Liver (tissue), 9 donors: ENCODE data around the gene ADTRP. TPM values are rescaled to one million over a fixed set of nuclear protein-coding genes. Genes with fewer than 3 reads are reported as not detected.
A peak's percentile ranks its signal among the peaks of the same experiment; 100 is the strongest.

ENCODE experiments used
- DNase-seq: peaks from one replicate; pipeline ENCODE4 v3.0.0-alpha.2; 2017; ENCODE audit warnings: low spot score
- H3K27ac ChIP-seq, 2 donors: one replicate each; pipeline ENCODE4 v1.7.0; 2013; ENCODE audit warnings: inconsistent platforms in 2 of 2, low read length in 2 of 2, control low read depth in 1 of 2, low read depth in 1 of 2, mild to moderate bottlenecking in 1 of 2
- H3K27me3 ChIP-seq, 4 donors: one replicate each; pipeline versions ENCODE4 v1.6.1 to v1.7.0; 2013; ENCODE audit warnings: low read length in 3 of 4, inconsistent platforms in 1 of 4, mild to moderate bottlenecking in 1 of 4, moderate library complexity in 1 of 4; ENCODE audit not compliant: control insufficient read depth in 4 of 4, insufficient read depth in 4 of 4
- H3K36me3 ChIP-seq, 4 donors: one replicate each; pipeline versions ENCODE4 v1.6.1 to v1.7.0; 2013; ENCODE audit warnings: low read length in 3 of 4, mild to moderate bottlenecking in 3 of 4, low read depth in 1 of 4, moderate library complexity in 1 of 4; ENCODE audit not compliant: control insufficient read depth in 4 of 4, insufficient read depth in 3 of 4
- H3K4me1 ChIP-seq, 4 donors: one replicate each; pipeline versions ENCODE4 v1.6.1 to v1.7.0; 2013; ENCODE audit warnings: low read length in 3 of 4, mild to moderate bottlenecking in 3 of 4, moderate library complexity in 1 of 4; ENCODE audit not compliant: control insufficient read depth in 4 of 4, insufficient read depth in 4 of 4
- H3K4me3 ChIP-seq, 3 donors: one replicate each; pipeline versions ENCODE4 v1.6.1 to v1.7.0; 2013; ENCODE audit warnings: low read length in 3 of 3, control low read depth in 1 of 3, low read depth in 1 of 3, mild to moderate bottlenecking in 1 of 3
- H3K9ac ChIP-seq, 2 donors: one replicate each; pipeline ENCODE4 v1.7.0; 2013; ENCODE audit warnings: low read length in 2 of 2, mild to moderate bottlenecking in 2 of 2, moderate library complexity in 2 of 2, control low read depth in 1 of 2, low read depth in 1 of 2
- H3K9me3 ChIP-seq, 4 donors: one replicate each; pipeline versions ENCODE4 v1.6.1 to v1.7.0; 2013; ENCODE audit warnings: low read length in 3 of 4; ENCODE audit not compliant: control insufficient read depth in 4 of 4
- EGR1 ChIP-seq, 2 donors: IDR thresholded peaks; 2 replicates each; pipeline ENCODE4 v1.6.1; 2016 to 2018; ENCODE audit warnings: antibody characterized with exemption in 2 of 2, low read depth in 2 of 2
- FOXA1 ChIP-seq: IDR thresholded peaks from 2 replicates; pipeline ENCODE4 v1.6.1; 2016; ENCODE audit warnings: antibody characterized with exemption
- FOXA2 ChIP-seq: IDR thresholded peaks from 2 replicates; pipeline ENCODE4 v1.6.1; 2016; ENCODE audit warnings: antibody characterized with exemption
- GABPA ChIP-seq, 2 donors: IDR thresholded peaks in 1 of 2; conservative IDR thresholded peaks in 1 of 2; 2 replicates each; pipeline ENCODE4 v1.6.1; 2016; ENCODE audit warnings: antibody characterized with exemption in 2 of 2, mild to moderate bottlenecking in 1 of 2, moderate library complexity in 1 of 2
- HNF4G ChIP-seq: IDR thresholded peaks from 2 replicates; pipeline ENCODE4 v1.6.1; 2016; ENCODE audit warnings: antibody characterized with exemption
- JUND ChIP-seq, 2 donors: IDR thresholded peaks; 2 replicates each; pipeline ENCODE4 v1.6.1; 2016; ENCODE audit warnings: antibody characterized with exemption in 2 of 2
- NR2F2 ChIP-seq: IDR thresholded peaks from 2 replicates; pipeline ENCODE4 v1.6.1; 2016; ENCODE audit warnings: antibody characterized with exemption
- RAD21 ChIP-seq, 2 donors: IDR thresholded peaks; 2 replicates each; pipeline ENCODE4 v1.6.1; 2016; ENCODE audit warnings: antibody characterized with exemption in 2 of 2, mild to moderate bottlenecking in 2 of 2
- RXRA ChIP-seq, 2 donors: IDR thresholded peaks; 2 replicates each; pipeline ENCODE4 v1.6.1; 2017 to 2018; ENCODE audit warnings: antibody characterized with exemption in 2 of 2, mild to moderate bottlenecking in 1 of 2
- SP1 ChIP-seq: IDR thresholded peaks from 2 replicates; pipeline ENCODE4 v1.6.1; 2018; ENCODE audit warnings: antibody characterized with exemption, mild to moderate bottlenecking
- TAF1 ChIP-seq: conservative IDR thresholded peaks from 2 replicates; pipeline ENCODE4 v1.6.1; 2016; ENCODE audit warnings: antibody characterized with exemption, mild to moderate bottlenecking
- YY1 ChIP-seq: IDR thresholded peaks from 2 replicates; pipeline ENCODE4 v1.6.1; 2016; ENCODE audit warnings: antibody characterized with exemption, mild to moderate bottlenecking
- WGBS: extraction: QIAGEN DNeasy Blood & Tissue Kit; methylation state at CpG from one replicate; pipeline ENCODE4 v1.1.7; 2013; 5-methylcytosine and 5-hydroxymethylcytosine counted together
- polyA plus RNA-seq, 2 donors: library from polyadenylated mRNA; stranded (reverse) in 1 of 2; unstranded in 1 of 2; fragments of 200-250 nt in 1 of 2; fragments of >200 nt in 1 of 2; fragmentation: Nextera tagmentation in 1 of 2; extraction: Ambion mirVana in 1 of 2; gene quantifications; one replicate each; pipeline versions ENCODE4 v1.2.1 to v1.2.3, GENCODE V29; 2013 to 2015
- total RNA-seq, 2 donors: library from RNA; depleted of rRNA; stranded (reverse); fragments of >200 nt; gene quantifications; one replicate each; pipeline ENCODE4 v1.2.3, GENCODE V29; 2014
- TF ChIP-seq, protein P1 (sequence below): IDR thresholded peaks from 2 replicates; pipeline ENCODE4 v1.6.1; 2016; ENCODE audit warnings: antibody characterized with exemption, mild to moderate bottlenecking
- TF ChIP-seq, protein P2 (sequence below): IDR thresholded peaks from 2 replicates; pipeline ENCODE4 v1.6.1; 2016; ENCODE audit warnings: antibody characterized with exemption
- TF ChIP-seq, protein P3 (sequence below): IDR thresholded peaks from 2 replicates; pipeline ENCODE4 v1.6.1; 2016; ENCODE audit warnings: antibody characterized with exemption
- TF ChIP-seq, protein P4 (sequence below): IDR thresholded peaks from 2 replicates; pipeline ENCODE4 v1.6.1; 2016; ENCODE audit warnings: antibody characterized with exemption
- TF ChIP-seq, protein P5 (sequence below): fragments of 150-350 bp; IDR thresholded peaks from 2 replicates; pipeline ENCODE4 v1.5.1; 2017; ENCODE audit warnings: improper control_type of control experiment, low read depth, low read length; ENCODE audit not compliant: missing input control
- donor health status: healthy.
- donor health status: healthy.
- donor health status: healthy.
- donor health status: healthy.
- donor health status: healthy.

ADTRP gene
- total and polyA plus RNA-seq, 4 donors, result 0.21 to 2.0 (median 0.50) TPM; not detected in 1

DNA sequence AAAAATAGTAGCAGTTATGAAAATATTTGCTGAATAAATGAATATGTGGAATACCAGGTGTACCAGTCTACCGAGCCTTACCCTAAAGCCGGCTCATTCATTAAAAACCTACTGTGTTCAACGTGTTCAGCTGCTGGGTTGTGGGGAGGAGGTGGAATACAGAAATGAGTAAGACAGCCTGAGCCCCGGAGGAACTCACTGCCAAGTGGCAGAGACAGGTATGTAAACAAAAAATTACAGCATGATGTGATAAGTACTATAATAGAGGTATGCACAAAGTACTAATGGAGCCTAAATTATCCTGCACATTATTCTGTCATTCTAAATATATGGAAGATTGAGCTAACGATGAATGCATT is 6.8 kb upstream of the ADTRP start:
- no peaks in the 10 kb centered on the region for H3K9me3 ChIP-seq
- H3K27ac ChIP-seq, result no peak overlapping the region
- WGBS, result 53% methylated on average over 5 of the region's 5 CpGs
- H3K9ac ChIP-seq, result no peak overlapping the region
- H3K27me3 ChIP-seq, result no peaks in the 10 kb centered on the region
- DNase-seq, result no peak
- H3K4me1 ChIP-seq, result no peaks in the 10 kb centered on the region
- H3K4me3 ChIP-seq, result no peak overlapping the region
- H3K36me3 ChIP-seq, result no peaks in the 10 kb centered on the region
- TF ChIP-seq HNF4G (no peak), RAD21 (IDR thresholded peaks at IDR 0.05) (no peak), YY1 (no peak), TAF1 (no peak), RXRA (IDR thresholded peaks at IDR 0.05) (no peak), NR2F2 (no peak), FOXA2 (no peak), JUND (IDR thresholded peaks at IDR 0.05) (no peak), SP1 (no peak), EGR1 (IDR thresholded peaks at IDR 0.05; ENCODE audit: low read depth in 2 of 2) (no peak), GABPA (IDR thresholded peaks at IDR 0.05 in 1 of 2, conservative IDR thresholded peaks at IDR 0.05 in 1 of 2) (no peak)
- TF ChIP-seq, protein P1, sequence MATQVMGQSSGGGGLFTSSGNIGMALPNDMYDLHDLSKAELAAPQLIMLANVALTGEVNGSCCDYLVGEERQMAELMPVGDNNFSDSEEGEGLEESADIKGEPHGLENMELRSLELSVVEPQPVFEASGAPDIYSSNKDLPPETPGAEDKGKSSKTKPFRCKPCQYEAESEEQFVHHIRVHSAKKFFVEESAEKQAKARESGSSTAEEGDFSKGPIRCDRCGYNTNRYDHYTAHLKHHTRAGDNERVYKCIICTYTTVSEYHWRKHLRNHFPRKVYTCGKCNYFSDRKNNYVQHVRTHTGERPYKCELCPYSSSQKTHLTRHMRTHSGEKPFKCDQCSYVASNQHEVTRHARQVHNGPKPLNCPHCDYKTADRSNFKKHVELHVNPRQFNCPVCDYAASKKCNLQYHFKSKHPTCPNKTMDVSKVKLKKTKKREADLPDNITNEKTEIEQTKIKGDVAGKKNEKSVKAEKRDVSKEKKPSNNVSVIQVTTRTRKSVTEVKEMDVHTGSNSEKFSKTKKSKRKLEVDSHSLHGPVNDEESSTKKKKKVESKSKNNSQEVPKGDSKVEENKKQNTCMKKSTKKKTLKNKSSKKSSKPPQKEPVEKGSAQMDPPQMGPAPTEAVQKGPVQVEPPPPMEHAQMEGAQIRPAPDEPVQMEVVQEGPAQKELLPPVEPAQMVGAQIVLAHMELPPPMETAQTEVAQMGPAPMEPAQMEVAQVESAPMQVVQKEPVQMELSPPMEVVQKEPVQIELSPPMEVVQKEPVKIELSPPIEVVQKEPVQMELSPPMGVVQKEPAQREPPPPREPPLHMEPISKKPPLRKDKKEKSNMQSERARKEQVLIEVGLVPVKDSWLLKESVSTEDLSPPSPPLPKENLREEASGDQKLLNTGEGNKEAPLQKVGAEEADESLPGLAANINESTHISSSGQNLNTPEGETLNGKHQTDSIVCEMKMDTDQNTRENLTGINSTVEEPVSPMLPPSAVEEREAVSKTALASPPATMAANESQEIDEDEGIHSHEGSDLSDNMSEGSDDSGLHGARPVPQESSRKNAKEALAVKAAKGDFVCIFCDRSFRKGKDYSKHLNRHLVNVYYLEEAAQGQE, result no peak
- TF ChIP-seq, protein P2, sequence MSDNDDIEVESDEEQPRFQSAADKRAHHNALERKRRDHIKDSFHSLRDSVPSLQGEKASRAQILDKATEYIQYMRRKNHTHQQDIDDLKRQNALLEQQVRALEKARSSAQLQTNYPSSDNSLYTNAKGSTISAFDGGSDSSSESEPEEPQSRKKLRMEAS, result no peak
- TF ChIP-seq, protein P3, sequence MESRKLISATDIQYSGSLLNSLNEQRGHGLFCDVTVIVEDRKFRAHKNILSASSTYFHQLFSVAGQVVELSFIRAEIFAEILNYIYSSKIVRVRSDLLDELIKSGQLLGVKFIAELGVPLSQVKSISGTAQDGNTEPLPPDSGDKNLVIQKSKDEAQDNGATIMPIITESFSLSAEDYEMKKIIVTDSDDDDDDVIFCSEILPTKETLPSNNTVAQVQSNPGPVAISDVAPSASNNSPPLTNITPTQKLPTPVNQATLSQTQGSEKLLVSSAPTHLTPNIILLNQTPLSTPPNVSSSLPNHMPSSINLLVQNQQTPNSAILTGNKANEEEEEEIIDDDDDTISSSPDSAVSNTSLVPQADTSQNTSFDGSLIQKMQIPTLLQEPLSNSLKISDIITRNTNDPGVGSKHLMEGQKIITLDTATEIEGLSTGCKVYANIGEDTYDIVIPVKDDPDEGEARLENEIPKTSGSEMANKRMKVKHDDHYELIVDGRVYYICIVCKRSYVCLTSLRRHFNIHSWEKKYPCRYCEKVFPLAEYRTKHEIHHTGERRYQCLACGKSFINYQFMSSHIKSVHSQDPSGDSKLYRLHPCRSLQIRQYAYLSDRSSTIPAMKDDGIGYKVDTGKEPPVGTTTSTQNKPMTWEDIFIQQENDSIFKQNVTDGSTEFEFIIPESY, result no peak
- TF ChIP-seq, protein P4, sequence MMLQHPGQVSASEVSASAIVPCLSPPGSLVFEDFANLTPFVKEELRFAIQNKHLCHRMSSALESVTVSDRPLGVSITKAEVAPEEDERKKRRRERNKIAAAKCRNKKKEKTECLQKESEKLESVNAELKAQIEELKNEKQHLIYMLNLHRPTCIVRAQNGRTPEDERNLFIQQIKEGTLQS, result no peak
- TF ChIP-seq, protein P5, sequence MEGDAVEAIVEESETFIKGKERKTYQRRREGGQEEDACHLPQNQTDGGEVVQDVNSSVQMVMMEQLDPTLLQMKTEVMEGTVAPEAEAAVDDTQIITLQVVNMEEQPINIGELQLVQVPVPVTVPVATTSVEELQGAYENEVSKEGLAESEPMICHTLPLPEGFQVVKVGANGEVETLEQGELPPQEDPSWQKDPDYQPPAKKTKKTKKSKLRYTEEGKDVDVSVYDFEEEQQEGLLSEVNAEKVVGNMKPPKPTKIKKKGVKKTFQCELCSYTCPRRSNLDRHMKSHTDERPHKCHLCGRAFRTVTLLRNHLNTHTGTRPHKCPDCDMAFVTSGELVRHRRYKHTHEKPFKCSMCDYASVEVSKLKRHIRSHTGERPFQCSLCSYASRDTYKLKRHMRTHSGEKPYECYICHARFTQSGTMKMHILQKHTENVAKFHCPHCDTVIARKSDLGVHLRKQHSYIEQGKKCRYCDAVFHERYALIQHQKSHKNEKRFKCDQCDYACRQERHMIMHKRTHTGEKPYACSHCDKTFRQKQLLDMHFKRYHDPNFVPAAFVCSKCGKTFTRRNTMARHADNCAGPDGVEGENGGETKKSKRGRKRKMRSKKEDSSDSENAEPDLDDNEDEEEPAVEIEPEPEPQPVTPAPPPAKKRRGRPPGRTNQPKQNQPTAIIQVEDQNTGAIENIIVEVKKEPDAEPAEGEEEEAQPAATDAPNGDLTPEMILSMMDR, result no peak

DNA sequence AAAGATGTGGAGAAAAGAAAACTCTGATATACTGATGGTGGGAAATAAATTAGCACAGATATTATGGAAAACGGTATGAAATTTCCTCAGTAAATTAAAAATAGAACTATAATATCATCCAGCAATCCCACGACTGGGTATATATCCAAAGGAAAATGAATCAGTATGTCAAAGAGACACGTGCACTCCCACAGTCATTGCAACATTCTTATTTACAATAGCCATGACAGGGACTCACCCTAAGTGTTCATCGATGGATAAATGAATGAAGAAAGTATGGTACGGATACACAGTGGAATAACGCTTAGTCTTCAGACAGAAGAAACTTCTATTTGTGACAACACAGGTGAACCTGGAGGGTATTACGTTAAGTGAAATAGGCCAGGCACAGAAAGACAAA is 5.7 kb upstream of the ADTRP start:
- no peak overlapping the region for H3K4me3 ChIP-seq
- H3K27me3 ChIP-seq, result no peaks in the 10 kb centered on the region
- no peak overlapping the region for H3K9ac ChIP-seq
- no peak for DNase-seq
- no peaks in the 10 kb centered on the region for H3K4me1 ChIP-seq
- H3K36me3 ChIP-seq, result no peaks in the 10 kb centered on the region
- WGBS, result 69% methylated on average over 7 of the region's 7 CpGs
- TF ChIP-seq, protein P4, result no peak
- TF ChIP-seq FOXA2, result peak; percentile 63
- no peak for TF ChIP-seq GABPA (IDR thresholded peaks at IDR 0.05 in 1 of 2, conservative IDR thresholded peaks at IDR 0.05 in 1 of 2)
- TF ChIP-seq NR2F2, result no peak
- peak; percentile 30 for TF ChIP-seq FOXA1
- H3K9me3 ChIP-seq, result no peaks in the 10 kb centered on the region
- no peak overlapping the region for H3K27ac ChIP-seq
